NCI-H128 (cell line): ENCODE data around the gene NIPBL.
"Not testable (repeated sequence)": the region's sequence is repeated elsewhere in the genome, so short reads cannot be mapped to it uniquely, and the experiment has no call there.

Experiments used
- DNase-seq: peaks from one replicate; lab custom pipeline; 2025; ENCODE audit not compliant: unreplicated experiment; lab: John Stamatoyannopoulos, UW

The NIPBL gene

GRCh38 chr5:36901856-36902255 lies 25.3 kb downstream of the NIPBL start:
- no peak for DNase-seq

- DNase-seq = no peak
Observed at GRCh38 chr5:36902353-36902752, 25.8 kb downstream of the NIPBL start.

GRCh38 chr5:36904677-36905076 lies 28.1 kb downstream of the NIPBL start:
- no peak for DNase-seq

- no peak for DNase-seq
Observed at GRCh38 chr5:36908544-36909260, 32.1 kb downstream of the NIPBL start.

GRCh38 chr5:36915653-36916052 lies 39.1 kb downstream of the NIPBL start:
- DNase-seq = no peak

- not testable (repeated sequence) for DNase-seq
Observed at GRCh38 chr5:36916614-36917013, 40.0 kb downstream of the NIPBL start.

GRCh38 chr5:36917358-36917757 lies 40.8 kb downstream of the NIPBL start:
- DNase-seq = not testable (repeated sequence)

- DNase-seq = no peak
Observed at GRCh38 chr5:36919238-36919637, 42.7 kb downstream of the NIPBL start.

- no peak for DNase-seq
Observed at GRCh38 chr5:36919650-36920049, 43.1 kb downstream of the NIPBL start.

GRCh38 chr5:36928947-36929346 lies 52.4 kb downstream of the NIPBL start:
- DNase-seq = no peak

GRCh38 chr5:36929438-36929837 lies 52.9 kb downstream of the NIPBL start:
- DNase-seq = no peak

GRCh38 chr5:36932056-36932455 lies 55.5 kb downstream of the NIPBL start:
- no peak for DNase-seq

GRCh38 chr5:36932699-36933098 lies 56.1 kb downstream of the NIPBL start:
- DNase-seq = no peak

GRCh38 chr5:36934740-36935356 lies 58.3 kb downstream of the NIPBL start:
- DNase-seq = no peak

GRCh38 chr5:36935805-36936204 lies 59.2 kb downstream of the NIPBL start:
- DNase-seq = no peak

- no peak for DNase-seq
Observed at GRCh38 chr5:36936309-36936708, 59.7 kb downstream of the NIPBL start.

GRCh38 chr5:36938129-36938528 lies 61.6 kb downstream of the NIPBL start:
- DNase-seq = no peak

- no peak for DNase-seq
Observed at GRCh38 chr5:36939969-36940858, 63.6 kb downstream of the NIPBL start.

- DNase-seq = no peak
Observed at GRCh38 chr5:36943584-36943983, 67.0 kb downstream of the NIPBL start.

GRCh38 chr5:36944024-36944423 lies 67.5 kb downstream of the NIPBL start:
- no peak for DNase-seq

- DNase-seq = no peak
Observed at GRCh38 chr5:36944607-36945225, 68.1 kb downstream of the NIPBL start.
